Inflammatory macrophage (primary cell): ENCODE measurements around the gene ANO4.
"Not testable (repeated sequence)": the region's sequence is repeated elsewhere in the genome, so short reads cannot be mapped to it uniquely, and the experiment has no call there.

Source experiments
- DNase-seq, 2 donors: peaks; one replicate each; pipeline ENCODE4 v3.0.0-alpha.2; 2020 to 2022

The ANO4 gene

DNA sequence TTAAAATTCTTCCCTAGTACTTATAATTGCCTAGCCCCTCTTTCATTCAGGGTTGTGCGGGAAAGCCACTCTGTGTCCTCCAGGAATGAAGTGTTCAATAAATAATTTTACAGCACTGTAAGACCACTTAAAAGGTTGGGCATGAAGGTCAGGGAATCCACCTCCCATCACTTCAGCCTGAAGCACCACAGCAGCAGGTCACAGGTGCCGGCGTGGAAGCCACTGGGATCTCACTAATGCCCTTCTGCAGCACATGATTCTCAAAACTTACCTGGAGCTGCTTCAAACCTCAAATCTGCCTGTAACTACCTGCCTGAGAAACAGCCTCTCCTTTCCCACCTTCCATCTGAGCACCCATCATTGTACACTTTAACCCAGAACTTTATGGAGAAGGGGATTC, 159.5 kb downstream of the ANO4 start:
- DNase-seq, result no peak

DNA sequence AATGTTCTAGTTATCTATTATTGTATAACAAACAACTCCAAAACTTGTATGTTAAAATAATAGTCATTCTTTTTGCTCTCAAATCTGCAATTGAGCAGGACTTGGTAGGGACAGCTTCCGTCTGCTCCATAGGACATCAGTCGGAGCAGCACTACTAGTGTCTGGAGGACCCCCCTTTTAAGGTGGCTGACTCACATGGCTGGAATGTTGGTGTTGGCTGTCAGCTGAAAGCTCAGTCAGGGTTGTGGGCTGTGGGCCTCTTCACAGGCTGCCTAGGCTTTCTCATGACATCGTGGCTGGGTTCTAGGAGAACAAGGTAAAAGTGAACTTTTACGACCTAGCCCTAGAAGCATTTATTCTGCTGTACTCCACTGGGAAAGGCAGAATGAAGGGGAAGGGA, 160.6 kb downstream of the ANO4 start:
- no peak for DNase-seq

DNA sequence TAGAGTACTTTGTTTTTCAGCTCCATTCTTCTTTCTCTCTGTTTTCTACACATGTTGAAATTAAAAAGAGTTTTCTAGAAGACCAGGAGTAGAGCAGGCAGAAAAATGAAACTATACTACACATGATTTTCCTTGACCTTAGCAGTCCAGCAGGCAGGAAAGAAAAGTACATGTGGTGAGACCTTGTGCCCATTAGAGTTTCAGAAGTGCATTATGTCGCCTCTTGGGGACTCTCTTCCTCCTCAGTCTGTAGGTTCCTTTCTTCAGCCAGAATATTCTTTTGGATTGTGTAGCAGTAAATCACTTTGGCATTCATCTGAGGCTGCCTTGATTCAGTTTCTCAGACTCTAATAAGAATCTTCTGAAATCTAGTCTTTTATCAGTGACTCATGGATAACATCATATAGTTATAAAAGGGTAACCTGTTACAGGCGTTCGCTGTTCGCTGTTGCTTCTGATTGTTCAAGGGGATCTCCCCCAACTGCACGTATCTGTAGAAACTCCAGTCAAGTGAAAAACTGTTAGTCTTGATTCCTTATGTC, 161.8 kb downstream of the ANO4 start:
- DNase-seq, result no peak

DNA sequence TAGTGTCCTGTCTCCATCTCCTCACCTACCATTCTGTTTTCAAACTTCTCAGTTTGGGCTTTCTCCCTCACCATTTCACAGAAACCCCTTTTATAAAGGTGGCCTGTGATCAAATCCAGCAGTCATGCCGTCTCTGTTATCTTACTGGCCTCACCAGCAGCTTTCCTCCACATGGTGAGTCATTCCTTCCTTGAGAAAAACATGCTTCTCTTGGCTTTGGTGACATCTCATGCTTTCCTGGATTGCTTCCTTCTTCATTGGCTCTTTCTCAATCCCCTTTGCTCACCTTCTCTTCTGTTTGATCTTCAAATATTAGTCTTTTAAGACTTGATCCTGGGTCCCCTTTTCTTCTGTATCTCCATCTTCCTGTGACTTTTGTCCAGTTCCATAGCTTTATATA, 164.9 kb downstream of the ANO4 start:
- no peak for DNase-seq

DNA sequence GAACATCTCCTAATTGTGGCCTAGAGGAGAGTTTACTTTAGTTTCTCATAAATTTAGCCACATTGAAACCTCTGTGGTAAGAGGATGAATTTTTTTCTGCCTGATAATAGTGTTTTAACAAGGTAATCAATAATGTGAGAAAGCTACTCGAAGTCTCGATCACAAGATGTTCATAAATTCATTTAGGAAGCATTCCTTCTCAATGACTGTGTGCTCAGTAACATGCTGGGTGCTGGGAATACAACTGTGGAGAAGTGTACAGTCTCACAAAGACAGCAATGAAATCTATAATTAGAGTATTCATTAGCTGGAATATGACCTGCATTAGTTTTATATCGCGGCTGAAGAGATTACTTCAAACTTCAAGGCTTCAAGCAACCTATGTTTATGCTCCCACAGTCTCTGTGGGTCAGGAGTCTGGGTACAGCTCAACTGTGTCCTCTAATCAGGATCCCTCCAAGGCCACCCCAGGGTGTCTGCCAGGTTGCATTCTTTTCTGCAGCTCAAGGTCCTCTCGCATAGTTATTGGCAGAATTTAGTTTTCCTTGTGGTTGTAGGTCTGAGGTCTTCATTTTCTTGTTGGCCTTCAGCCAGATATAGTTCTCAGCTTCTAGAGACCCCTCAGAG, 167.6 kb downstream of the ANO4 start:
- no peak for DNase-seq

DNA sequence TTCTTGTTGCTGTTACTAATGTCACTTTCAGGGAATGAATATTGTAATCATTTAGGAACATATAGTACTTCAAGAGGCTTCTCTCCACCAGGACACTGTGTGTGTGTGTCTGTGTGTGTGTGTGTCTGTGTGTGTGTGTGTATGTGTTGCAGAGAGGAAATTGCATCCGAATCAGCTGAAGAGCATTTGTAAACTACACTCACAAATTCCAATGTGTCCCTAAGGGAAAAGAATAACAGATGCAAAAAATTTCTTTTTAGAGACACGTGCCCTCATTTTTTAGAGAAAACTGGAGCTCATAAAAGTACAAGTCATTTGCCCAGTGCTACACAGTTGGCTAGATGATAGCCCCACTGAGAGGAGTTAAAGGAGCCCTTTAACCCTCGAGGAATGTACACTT, 168.8 kb downstream of the ANO4 start:
- DNase-seq, result no peak

DNA sequence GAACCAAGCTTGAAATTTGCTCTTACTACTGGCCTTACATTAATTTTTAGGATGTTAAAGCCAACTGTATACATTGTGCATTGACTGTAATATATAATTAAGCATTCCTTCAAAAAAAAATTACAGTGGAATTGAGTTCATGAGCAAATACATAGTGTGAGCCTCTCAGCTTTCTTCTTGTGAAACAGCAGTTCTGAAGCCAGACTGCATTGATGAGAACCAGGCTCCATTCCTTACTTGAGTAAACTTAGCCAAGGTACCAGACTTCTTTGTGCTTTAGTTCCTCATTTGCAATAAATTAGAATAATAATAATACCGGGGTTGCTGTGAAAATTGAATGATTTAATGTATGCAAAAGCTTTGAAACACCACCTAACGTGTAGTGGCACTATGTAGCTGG, 169.5 kb downstream of the ANO4 start:
- DNase-seq, result no peak

DNA sequence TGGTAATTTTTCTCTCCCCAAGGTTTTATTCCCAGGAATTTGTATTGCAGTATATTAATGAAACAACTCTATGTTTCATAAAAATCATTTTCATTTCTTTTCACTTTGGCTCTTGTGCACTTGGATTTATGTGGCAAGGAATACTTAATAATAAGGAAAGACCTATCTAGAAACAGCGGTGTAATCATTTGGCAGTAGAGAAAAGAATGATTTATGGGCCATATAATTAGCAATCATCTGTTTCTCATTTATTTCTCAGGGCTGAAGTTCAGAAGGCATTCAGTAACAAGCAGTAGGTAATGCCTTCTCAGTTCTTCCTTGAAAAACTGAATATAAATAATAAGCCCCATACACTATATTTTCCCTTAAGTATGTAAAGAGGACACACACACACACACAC, 172.6 kb downstream of the ANO4 start:
- DNase-seq, result no peak

DNA sequence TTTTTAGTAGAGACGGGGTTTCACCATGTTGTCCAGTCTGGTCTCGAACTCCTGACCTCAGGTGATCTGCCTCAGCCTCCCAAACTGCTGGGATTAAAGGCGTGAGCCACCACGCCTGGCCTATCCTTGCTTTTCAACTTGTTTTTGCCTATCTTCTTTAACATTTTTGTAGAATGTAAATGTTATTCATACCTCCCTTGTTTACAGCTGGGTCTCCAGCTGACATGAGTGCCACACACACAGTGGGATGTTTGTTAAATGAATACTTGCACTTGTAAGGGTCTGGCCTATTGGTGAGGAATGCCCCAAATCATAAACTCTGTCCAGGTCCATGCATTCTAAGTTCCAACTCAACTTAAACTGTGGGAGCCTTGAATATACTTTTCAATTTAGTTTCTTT, 176.3 kb downstream of the ANO4 start:
- no peak for DNase-seq

DNA sequence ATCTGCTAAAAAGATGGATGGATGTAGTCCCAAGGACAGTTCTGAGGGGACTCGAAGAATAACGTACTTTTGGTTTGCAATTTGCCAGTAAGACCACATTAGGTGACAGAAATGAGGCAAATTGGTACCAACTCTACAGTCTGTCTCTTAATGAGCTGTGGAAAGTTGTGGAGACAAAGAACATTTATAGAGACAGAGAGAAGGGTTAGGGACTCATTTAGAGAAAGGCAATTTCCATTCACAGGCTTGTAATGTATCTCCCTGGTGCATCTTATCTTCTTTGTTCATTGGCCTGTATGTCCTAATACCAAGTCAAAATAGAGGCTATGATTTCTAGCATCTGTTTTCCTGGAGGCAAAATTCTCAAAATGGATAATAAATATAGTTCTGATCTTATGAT, 177.5 kb downstream of the ANO4 start:
- DNase-seq, result no peak

DNA sequence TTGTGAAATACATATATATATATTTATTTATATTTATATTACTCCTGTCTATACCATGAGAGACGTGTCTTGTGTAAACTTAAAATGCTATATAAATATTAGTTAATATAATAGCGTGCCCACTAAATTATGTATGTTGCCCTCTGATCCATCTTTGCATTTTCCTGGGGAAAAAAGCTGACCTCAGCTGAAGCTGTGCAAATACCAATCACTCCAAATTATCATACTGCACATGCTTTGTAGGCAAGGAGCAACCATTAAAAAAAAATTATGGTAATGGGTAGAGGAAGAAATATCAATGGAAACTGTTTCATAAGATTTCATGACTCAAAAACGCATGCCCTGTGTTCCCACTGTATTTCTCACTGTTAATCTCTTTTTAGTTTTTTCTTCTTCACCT, 179.8 kb downstream of the ANO4 start:
- no peak for DNase-seq

DNA sequence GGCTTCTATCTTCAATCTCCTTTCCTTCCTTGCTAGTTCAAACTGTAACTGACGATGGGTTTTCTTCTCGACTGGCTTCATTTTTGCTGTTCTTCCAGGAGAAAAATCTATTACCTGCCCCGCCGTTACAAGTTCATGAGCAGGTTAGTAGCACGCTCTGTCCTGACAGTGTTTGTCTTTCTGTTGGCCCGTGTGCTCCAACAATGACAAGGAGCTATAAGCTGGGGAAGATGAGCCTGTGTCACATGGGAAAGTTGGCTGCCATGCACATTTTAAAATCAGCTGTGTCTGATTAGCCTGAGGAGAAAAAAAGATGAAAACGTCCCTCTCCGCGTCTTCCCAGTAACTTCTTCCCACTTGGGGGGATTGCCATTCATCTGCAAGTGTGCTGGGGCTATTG, 180.2 kb downstream of the ANO4 start:
- no peak for DNase-seq

DNA sequence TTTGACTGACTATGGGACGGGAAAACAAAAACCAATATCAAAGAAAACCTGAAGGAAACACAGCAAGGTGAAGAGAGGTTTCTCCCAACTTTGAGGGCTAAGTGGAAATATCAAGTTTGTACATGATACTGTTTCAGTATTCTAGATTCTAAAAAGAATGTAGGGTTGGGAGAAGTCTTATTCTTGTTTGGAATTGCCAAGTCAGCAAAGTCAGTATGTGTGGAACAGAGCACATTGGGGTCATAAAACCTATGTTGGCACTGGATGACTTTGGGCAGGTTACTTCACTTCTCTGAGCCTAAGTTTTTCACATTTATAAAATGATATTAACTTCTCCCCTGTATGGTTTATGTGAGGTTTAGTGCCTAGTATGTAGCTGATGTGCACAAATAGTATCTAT, 182.2 kb downstream of the ANO4 start:
- no peak for DNase-seq

DNA sequence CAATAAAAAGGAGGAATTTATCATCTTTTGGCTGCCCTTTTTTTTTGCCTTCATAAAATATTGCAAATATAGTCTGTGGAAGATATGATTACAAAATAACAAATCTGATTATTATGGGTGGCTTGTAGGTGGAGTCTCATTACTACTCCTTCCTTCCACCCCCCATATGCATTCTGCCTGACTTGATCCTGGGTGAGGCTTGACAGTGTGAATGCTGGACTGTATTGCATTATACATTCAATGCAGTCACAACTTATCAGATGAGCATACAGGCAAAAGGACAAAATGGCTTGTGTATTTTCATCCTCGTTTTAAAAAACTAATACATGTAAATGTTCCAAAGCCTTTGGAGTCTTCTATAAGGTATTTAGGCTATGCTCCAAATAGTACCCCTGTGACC, 186.3 kb downstream of the ANO4 start:
- no peak for DNase-seq

DNA sequence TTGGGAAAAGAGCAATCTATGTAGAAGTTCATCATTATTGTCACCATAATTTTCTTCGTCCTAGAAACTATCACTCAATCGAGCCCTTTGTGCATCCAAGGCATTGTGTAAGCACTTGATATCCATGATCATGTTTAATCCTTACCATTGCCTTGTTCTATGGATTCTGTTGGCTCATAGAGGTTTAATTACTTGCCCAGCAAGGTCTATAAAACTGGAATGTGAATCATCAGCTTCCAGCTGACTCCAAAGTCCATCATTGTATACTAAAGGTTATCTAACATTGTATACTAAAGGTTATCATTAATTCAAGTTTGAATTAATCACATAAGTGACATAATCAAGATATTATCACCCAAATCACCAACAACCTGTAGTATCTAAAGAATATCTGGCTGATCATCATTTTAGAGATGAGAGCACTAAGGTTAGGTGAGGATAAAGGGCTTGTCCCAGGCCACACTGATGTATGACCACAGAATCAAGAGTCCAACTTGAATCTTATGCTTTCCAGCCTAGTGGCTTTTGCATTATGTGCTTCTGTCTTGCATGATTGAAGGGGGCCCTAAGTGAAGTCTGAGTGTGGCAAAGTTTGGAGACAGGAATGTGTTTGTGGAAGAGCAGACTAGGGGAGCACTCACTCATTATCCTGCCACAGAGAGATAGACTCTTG, 188.1 kb downstream of the ANO4 start:
- no peak for DNase-seq

DNA sequence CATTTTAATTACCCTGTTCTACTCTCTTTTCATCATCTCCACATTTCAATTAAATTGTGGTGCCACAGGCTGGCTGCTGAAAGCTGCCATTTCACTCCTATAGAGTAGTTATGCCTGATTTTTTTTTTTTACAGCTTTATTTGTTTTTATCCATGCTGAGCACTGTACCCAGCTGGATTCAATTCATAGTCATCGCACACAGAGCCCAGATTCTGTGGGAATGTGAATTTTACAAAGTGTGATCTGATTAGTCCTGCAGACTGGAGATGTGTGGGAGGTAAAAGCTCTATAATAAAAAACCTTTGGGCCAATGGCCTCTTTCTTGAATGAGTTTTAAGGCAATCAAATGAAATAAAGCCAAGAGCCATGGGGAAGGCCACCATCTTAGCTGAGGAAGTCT, 190.2 kb downstream of the ANO4 start:
- DNase-seq, result no peak

DNA sequence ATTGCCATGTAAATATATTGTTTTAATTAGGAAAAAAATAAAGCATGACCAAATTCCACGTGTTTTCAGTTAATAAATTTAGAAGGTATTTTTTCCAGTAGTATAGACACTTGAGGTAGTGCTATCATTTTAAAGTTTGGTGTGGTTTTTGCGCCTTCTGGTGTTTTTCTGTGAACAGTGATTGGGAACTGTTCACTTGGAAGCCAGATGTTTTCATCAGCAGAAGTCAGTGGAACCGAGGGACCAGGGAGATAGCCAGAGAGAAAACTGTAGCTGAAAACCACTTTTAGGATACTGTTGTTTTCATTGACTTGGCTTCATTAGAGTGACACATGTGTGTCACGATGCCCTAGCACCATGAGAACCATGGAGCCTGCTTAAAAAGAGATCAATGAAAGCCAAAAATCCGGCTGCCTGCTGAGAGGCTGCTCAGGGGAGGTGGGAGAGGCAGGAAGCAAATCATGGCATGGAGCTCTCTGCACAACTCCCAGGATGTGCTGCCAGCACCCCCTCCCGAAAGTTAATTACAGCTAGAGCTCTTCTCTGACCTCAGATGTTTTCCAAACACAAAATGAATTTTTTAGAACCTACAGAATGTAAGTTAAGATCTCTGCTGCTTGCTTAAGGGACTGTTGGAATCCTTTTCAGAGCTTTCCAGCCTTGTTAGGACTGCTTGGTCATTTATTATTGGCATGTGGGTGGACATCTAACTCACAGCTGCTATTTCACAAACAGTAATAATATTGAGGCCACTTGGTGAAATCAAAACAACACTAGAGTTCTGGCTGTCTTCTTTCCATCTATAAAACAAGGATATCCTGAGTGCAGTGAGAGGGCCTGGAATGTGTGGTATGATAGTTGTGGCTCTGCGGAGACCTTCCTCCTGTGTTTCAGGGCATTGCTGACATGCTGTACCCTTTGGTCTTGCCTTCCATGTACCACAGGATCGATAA, 192.3 kb downstream of the ANO4 start:
- no peak for DNase-seq

DNA sequence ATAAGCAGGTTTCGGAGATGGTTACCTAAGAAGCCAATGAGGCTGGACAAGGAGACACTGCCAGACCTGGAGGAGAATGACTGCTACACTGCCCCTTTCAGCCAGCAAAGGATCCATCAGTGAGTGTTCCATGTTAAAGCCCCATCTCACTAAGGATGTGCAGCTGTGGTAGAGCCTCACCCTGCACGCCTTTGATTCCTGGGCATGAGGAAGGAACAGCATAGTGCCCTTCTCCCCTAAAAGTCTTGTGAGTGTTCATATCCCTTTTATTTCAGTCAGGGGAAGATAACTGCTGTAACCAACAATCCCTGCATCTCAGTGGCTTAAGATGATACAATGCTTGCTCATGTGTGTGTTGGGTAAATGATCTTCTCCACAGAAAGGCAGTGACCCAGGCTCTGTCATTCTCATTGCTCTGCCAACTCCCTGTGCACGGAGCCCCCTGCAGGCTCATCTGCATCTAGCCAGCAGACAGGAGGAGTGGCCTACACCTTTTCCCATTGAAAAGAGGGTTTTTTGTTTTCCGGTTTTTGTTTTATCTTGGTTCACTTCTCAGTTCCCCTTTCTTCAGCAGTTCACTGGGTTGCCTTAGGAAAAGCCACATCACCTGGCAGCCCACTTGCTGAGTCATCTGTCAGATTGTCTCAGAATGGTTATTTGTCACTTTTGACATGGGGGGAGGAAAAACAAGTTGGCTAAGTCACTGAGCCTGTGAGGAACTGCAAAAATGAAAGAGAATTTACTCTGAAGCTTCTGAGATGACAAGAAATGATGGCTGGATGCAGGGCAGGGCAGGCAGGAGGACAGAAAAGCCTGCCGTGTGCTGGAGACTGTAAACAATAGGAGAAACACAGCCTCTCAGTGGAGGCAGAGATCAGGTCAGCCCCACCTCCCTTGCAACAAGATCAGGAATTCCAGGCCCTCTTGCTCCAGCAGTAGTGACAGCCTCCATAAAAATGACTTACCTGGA, 193.3 kb downstream of the ANO4 start:
- peak; percentile 8 for DNase-seq

DNA sequence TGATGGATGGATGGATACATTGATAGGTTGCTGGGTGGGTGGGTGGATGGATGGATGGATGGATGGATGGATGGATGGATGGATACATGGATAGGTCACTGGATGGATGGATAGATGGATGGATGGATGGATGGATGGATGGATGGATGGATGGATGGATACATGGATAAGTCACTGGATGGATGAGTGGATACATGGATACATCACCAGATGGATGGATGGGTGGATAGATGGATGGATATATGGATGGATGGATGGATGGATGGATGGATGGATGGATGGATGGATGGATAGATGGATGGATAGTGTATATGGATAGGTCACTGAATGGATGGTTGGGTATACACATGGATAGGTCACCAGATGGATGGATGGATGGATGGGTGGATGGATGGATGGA, 194.9 kb downstream of the ANO4 start:
- not testable (repeated sequence) for DNase-seq

DNA sequence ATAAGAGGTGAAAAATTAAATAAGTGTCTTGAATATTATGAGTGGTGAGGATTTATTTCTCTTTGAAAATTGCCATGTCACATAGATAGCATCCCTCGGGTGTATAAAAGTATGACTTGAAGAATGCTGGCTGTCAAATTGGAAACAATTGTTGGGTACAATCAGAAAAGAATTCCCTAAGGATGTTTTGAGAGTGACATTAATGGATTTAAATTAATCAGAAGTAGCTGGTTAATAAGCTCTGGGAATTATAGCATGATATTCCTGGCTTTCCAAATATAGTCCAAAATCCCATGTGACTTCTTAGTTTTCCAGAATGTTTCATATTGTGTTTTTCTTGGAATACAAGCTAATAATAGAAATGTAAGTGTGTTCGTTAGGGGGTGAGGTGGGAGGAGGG, 196.5 kb downstream of the ANO4 start:
- DNase-seq, result no peak

DNA sequence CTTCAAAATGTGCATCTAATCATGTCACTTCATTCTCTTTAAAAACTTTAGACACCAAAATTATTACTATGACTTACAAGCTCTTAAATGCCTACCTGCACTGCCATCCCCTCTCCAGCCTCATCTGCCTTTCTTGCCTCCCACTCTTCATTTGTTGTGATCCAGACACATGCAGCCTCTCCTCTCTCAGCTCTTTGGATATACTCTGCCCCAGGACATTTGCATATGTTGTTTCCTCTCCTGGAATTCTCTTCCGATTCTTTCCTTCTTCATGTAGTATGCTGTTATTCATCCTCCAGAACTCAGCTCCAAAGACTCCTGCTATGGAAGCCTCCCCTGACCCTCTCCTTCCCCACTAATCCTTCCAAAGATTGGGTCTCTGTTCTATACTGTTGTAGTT, 197.6 kb downstream of the ANO4 start:
- DNase-seq, result no peak

DNA sequence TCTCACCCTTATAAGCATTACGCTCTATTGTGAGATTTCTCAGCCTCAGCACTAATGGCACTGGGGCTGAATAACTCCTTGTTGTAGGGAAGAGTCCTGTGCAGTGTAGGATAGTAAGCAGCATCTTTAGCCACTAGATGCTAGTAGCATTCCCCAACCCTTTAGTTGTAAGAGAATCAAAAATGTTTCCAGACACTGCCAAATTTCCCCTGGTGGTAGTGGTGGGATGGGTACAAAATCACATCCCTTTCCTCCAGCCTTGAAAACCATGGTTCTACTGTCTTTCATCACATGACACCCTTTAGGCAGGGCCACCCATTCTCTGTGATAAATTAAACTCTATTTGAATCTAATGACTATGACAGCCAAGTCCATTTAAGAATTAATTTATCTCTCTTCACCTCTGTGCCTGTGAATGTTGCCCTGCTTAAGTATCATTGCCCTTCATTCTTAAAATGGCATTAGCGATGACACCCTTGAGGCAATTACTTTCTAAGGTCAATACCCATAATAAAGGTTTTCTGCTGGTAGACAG, 199.4 kb downstream of the ANO4 start:
- DNase-seq, result no peak
